Putamen (tissue), 1 donor: ENCODE data around the gene ANTXR2.

Source experiments
- DNase-seq: peaks from one replicate; pipeline ENCODE4 v3.0.0-alpha.2; 2016; ENCODE audit warnings: low spot score

The ANTXR2 gene

DNA sequence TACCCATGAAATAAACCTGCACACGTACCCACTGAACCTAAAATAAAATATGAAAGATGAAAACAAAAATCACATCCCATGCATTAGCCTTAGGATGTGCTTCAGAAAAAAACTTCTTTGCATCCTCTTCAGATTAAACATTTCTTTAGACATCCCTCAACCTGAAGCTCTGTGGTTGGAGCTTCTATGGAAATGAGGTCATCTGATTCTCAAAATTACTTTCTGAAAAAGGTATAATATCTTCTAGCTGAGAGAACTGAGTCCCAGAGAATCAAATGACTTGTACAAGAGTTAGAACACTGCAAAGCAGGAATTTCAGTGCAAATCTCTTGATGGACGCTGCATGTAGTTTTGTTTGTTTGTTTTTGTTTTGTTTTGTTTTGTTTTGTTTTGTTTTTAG, 19.1 kb upstream of the ANTXR2 start:
- DNase-seq = no peak

DNA sequence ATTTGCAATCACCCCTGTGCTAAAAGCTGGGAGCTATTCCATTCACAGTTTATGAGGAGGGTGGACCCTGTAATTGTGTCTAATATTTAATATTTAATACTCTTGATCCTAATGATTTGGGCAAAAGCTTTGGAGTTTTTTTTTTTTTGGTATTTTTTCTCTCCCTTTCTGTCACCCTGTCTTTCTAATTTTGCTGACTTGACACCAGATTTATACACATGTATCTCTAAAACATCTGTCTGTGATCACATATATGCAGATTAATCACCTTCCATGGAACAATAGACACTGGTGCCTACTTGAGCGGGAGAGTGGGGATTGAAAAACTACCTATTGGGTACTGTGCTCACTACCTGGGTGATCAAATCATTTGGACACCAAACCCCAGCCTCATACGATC, 18.7 kb upstream of the ANTXR2 start:
- no peak for DNase-seq

DNA sequence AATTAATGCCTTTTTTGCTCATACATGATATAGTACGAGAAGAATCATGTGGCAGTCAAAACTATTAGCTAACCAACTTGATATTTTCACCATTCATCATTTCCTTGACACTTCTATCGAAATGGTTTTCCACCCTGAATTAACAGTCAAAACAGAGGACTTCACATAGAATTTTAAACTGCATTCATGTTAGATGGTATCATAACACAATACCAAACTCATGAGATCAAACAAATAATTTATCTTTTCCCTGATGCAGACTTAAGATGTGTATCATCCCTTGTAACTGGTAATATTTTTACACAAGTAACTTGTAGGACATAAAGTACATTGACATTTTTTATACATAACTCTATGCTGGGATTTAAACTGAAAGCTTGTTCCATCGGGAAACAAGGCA, 18.2 kb upstream of the ANTXR2 start:
- DNase-seq = no peak

DNA sequence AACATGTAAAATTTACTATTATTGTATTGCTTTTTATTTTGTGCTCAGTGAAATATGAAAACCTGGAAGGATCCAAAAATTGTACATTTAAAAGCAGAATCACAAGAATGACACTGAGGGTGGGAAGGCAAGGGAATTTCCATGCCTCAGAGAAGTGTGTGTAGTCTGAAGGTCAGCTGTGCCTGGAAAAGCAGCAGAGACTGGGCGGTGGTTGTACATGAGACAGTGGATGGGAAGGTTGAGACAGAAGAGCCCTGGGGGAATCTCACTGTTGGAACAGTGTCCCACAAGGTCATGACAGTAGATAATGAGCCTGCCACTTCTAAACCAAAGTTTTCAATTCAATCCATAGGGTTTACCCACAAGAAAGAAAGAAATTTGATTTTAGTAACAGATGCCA, 17.1 kb upstream of the ANTXR2 start:
- DNase-seq = no peak

DNA sequence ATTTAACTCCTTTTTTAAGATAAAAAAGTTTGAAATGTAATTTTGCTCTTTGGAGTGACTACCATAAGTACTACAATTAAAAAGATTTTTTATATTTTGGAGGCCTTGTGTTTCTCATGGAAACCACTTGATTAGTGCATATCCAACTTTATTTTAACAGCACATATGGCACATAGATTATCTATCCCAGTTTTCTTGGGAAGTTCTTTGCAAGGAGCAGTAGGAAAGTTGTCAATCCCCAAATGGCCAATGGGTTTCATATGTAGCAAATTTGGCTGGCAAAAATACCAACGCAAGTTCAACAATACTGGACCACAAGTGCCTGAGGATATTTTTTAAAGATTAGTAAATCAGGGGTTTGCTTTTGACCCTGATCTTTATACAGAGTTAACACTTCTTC, 15.4 kb upstream of the ANTXR2 start:
- no peak for DNase-seq

DNA sequence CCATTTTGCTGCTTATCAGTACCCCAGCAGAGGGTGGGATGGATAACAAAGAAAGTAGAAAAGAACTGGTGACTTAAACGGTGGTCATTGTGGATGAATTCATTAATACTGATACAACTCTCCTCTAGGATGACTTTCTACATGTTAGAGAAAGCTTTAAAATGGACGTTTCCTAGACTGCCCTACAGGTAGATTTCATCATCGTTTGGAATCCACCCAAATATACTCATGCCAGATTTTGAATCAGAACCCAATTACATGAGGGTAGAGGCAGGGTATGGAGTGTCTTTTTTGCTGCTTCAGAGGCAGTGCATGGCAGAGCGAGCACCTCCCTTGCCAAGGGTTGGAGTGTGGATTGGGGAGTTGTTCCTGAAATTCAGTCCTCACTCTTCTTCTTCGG, 13.3 kb upstream of the ANTXR2 start:
- no peak for DNase-seq

DNA sequence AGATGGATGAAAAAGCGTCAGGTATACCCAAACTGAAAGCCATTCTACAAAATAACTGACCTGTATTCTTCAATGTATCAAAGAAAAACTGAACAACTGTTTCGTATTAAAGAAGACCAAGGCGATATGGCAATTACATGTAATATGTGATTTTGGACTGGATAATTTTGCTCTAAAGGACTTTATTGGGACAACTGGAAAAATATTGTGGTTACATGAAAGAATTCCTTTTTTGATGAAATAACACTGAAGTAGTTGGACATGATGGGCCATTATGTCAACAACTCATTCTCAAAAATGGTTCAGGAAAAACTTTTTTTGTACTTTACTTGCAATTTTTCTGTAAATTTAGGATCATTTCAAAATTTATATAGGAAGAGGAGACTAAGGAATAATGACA, 12.1 kb upstream of the ANTXR2 start:
- no peak for DNase-seq

DNA sequence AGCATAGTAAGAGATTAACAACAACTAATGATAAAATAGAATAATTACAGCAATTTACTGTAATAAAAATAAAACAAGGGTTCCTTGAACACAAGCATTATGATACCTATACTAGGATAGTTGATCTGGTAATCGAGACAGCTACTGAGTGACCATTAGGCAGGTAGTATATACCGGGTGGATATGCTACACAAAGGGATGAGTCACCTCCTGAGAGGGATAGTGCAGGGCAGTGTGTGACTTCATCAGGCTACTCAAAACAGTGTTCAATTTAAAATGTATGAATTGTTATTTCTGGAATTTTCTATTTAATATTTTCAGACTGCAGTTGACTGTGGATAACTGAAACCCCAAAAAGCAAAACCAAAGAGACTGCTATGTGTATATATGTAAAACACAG, 9.7 kb upstream of the ANTXR2 start:
- DNase-seq = no peak

DNA sequence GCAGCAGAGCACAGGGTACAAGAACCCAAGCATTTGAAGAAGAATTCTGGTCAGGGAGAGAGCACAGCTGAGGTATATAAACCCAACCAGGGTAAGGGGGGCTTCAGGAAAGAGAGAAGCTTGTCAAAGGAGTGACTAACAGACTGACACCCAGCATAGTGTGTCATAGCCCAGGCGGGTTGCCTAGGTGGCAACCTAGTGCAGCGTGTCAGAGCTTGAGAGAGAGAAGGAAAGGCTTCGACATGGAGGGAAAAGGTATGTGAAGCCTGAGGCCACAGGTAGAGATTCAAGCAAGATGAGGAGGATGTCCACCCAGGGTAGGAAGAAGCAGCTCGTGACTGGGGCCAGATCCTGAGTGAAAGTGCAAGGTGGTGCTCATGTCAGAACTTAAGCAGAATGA, 8.5 kb upstream of the ANTXR2 start:
- no peak for DNase-seq

DNA sequence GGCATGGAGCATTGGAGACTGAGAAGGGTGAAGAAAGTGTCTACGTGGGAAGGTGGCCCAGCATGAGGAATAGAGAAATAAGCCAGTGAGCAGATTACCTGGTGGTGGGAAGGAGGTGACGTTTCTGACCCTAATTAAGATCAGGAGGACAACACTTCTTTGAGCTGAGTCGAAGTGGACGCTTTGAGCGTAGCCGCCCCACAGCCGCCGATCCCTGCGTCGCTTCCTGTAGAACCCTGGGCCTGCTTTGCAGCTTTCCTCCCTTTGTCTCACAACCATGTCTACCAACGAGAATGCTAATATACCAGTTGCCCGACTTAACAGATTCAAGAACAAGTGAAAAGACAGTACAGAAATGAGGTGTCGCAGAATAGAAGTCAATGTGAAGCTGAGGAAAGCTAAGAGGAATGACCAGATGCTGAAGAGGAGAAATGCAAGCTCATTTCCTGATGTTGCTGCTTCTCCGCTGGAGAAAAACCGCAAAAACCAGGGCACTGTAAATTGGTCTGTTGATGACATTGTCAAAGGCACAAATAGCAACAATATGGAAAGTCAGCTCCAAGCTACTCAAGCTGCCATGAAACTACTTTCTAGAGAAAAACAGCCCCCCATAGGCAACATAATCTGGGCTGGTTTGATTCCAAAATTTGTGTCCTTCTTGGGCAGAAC, 6.4 kb upstream of the ANTXR2 start:
- no peak for DNase-seq

DNA sequence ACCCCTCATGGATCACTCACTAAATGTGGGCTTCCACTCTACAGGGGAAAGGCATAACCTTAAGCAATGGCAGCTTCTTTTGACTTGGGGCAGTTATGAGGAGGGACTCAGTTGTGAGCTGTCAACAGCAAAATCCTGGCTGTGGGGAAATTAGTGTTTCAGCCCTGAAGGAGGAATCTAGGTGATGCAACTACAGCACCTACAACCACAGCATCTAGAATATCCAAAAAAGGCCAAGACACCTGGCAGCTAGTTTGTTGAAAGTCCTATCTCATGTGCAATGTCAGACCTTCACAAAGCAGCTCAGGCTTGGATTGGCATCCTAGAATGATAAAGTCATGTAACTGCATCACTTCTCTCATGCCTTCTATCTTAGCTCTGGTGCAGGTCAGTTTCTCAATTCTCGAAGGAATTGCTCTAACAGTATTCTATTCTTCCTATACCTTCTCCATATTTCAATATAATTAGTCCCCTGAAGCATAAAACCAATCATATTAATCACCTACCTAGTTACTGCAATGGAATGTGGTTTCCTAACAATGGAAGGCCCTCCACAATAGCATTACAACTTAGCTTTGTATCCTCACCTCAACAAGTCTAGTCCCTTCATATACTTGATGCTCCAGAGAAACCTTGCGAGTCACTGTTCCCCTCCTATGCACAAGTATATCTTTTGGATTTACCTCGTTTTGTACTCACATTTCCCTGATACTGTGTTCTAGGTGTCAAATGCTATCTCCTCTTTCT, 5.5 kb upstream of the ANTXR2 start:
- no peak for DNase-seq

DNA sequence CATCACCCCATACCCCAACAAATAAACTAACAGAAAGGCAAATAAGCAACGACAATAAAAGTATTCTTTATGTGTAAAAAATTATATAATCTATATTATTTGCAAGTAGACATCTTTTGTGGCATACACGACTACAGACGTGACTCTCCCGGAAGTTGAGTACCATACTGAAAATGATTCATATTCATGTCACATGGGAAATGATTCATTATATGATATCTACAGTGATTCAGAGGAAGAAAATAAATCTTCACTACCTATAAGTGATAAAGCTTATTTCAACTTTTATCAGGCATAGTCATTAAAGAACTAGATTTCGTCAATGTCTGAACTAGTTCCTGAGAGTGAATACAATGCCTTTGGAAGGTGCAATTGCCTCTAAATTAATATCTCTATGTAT, 4.6 kb upstream of the ANTXR2 start:
- DNase-seq = no peak

DNA sequence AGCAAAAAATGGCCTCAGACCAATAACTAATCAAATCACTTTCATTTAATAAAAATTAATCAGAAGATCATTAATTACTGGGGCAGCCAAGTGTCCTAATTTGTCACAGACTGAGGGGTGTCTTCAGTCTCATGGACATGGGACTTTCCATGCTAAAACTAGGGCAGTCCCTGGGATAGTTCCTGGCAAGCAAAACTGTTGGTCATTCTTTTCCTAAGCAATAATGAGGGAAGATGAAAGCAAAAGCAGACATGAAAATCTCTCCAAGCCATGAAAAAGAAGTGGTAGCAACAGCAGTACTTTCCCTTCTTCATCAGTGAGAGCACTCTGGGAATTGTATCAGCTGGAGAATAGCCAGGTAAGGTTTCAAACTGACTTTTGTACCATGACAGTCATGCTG, 3.7 kb upstream of the ANTXR2 start:
- no peak for DNase-seq

DNA sequence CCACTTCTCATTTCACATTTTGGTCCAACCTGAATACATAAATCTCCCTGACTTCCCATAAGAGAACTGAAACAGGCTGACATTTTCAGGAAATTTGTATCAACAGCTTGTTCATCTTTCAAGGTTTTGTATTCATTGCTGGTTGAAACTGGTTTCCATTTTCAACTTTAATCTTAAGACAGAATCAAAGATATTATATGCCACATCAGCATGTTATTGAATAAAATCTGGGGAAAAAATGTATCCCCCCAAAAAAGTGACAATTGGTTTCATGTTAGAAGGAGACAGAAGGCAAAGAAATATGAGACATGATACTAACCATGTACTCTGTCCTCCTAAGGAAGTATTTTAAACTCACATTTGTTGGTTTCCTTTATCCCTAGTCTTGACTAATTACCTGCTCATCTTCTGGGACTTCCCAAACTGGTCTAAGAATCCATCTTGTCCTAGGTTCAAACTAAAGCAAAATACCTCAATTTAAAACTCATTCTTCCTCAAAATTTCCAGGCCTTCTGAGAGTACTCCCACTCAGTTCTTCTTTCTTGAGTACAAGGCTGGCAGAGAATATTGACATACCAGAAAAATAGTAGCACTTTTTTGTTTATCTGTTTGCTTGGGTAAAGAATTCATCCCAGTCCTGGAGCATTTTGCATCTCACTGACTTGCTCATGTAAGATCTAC, 3.1 kb upstream of the ANTXR2 start:
- no peak for DNase-seq

DNA sequence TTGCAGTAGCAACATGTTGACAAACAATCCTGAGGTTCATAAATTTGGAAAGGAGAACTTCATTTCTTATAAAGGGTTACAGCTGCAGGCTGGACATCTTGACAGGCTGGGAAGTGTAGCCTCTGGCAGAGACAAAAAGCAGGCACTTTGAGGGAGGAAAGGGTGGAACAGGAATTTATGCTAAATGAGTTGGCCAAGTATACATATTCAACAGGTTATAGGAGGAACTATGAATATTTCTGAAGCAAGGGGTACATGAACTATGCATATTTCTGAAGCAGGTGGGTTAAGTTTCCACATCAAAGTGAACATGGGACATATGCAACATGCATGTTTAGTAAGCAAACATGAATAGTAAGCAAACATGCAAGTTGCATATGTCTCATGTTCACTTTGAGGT, 1.6 kb upstream of the ANTXR2 start:
- no peak for DNase-seq

DNA sequence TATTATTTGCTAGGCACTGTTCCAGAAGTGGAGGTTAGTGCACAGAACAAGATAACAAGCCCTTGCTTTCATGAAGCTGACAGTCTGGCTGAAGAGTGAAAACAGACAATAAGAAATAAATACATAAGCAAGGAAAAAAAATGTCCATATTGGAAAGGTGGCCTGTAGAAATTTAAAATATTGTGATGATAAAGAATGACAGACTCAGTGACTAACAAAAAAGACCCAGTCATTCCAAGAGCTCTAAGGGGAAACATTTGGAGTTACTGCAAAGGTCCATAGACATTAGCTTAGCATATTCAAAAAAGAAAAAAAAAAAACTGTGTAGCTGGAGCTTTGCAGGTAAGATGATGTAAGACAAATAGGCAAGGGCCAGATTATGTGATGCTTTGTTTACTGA, 1.0 kb upstream of the ANTXR2 start:
- no peak for DNase-seq

DNA sequence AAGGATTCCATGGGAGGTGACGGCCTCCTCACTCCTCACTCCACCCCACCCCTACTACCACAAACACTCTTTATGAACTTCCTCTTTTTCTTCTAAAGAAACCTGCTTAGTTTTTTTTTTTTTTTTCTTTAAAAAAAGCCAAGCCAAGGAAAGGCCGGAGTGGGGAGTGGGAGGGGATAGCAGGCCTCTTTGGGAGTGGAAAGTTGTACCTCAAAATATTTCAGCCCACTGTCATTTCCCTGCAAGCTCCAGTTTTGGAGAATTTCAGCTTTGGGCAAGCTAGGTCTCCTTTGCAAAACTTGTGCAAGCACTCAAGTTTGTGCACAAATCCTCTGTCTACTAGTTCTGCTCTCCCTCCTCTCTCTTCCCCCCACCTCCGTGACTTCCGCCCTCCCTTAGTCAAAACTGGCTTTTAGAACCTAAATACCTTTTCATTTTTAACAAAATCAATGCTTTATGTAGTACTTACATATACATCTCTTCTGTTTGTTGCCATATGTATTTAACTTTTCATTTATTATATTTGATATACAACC, 512 bp upstream of the ANTXR2 start:
- DNase-seq = no peak

DNA sequence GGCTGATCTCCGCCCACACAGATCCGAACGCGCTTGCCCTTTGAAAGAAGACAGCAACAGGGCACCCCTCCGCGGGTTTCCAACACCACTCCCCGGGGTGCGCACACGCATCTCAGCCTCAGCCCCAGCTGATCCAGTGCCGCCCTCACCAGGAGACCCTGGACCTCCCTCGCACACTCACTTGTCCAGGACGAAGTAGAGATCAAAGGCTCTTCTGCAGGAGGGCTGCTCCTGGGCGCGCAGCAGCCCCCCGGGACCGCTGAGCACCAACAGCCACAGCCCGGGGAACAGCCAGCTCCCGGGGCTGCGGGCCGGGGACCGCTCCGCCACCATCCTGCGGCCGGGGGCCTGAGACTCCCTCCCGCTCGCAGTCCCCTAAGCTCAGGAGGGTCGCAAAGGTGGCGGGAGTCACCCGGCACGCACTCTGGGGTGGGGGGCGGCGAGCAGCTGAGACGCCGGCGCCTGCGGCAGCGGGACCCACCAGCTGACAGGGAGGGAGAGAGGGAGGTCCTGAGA, 743 bp downstream of the ANTXR2 start:
- no peak for DNase-seq

DNA sequence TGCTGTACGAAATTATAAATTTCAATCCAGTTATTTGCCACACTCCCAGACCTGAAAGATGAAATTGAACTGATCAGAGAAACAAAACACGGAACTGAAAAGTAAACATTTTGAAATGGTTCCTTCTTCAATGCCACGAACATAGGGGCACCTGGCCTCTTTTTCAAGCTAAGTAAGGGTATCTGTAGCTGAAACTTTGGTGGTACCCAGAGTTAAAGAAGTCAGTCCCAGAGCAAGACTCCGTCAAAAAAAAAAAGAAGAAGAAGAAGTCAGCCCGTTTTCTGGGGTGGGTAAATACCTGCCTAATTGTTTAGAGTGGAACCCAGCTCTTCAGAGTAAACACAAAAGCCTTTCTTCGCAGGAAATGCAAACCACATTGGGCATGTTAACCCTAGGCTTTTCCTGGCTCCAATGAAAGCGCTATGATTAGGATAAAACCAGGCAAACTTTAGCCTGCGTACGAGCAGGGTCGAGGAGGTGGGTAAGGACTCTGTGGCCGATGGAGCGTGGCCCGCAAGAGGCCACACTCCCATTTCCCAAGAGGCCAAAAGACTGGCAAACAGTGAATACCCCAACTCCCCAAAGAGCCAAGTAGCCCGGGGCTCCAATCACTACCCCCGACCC, 1.3 kb downstream of the ANTXR2 start:
- no peak for DNase-seq

DNA sequence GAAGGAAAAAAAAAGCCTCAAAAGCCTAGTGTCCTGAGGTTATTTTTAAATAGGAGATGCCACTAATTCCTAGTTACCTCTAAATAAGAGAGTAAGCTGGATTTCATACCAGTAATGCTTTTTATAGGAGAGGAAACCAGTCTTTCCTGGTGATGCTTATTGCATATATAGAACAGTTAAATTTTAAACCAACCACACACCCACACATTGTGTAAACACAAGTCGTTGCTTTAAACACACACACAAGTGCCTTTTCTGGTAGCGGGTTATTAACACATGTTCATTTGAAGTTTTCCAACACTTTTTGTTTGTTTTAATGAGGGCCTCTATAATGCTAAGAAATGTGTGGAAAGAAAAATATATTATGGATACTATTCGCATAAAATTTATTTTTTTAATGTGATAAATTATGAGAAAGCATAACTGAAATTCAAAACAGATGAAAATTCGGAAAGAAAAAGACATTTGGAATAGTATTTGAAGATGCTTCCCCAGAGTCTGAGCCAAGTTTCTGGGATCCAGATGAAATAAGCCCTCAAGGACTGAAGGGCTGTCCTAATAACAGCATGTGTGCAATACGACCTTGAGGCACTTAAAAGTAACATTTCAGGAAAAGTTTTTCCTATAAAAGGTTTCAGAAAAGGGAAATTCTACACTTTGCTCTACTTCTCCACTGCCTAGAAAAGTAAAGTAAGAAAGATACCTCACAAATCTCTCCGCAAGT, 2.0 kb downstream of the ANTXR2 start:
- DNase-seq = no peak

DNA sequence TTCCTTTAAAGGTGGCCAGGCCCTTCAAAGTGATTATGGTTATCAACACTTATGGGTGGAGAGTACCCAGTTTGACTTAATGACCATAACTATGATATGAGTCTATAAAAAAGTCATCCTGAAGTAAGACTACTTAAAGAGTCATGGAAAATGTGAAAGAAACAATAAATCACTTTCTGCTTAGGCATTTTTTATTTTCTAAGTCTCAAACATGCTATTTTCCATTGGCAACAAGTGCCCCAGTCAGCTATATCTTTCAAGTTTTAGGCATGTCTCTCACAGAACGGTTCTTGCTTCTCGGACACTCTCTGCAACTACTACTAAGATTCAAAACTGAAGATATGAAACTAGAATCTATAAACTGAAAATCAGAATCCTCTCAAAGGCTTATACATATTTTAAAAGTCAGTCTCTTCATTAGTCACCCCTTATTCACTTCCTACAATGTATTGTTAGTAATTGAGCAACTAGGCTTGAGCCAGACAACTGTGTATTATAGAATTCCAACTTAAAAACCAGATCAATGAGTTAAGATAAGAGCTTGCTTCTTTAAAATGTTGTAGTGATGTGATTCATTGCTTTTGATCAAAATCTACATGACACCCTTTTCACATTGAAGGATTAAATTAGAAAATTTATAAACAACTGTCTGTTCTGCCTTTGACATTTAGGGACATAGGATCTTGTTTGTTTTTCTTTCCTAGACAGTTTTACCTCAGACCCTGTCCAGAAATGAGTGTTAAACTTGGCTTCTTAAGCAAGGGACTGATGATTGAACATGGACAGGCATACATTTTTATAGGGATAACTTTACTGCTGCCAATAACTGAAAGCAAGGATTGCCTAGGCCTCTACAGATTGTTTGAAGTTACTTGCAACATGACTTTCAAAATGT, 2.9 kb downstream of the ANTXR2 start:
- no peak for DNase-seq
